ENCODE results near the gene CLSTN2.

CLSTN2 gene

DNA sequence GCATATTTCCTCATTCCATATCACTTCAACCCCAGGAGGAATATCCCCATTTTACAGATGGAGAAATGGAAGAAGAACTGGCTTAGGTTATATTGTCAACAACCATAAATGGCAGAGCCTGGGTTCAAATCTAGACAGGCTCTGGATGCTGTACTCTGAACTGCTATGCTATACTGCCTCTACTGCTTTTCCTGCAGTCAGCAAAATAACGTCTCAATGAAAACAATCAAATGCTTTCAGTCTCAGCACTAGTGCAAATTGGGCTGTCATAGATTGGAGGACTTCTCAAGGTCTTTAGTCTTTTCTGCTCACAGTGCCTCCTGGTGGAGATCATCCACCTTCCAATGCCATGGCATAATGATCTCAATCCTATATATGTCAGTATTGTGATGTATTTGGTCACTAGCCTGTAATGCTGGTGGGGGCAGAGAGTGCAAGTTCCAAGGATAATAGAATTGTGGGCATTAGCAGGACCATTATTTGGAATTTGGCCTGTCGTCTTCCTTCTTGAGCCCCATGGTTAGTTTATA, 285.0 kb downstream of the CLSTN2 start:
- Histone ChIP-seq H3K27me3 (ENCODE audit: control insufficient read depth, insufficient read depth, low read length) (no peaks in the 10 kb centered on the region), H3K4me1 (ENCODE audit: control insufficient read depth, insufficient read depth, low read length) (no peaks in the 10 kb centered on the region), H3K36me3 (ENCODE audit: control insufficient read depth, insufficient read depth, low read length) (no peaks in the 10 kb centered on the region; the same call in 1 of the 2 replicates), H3K9me3 (ENCODE audit: control insufficient read depth, insufficient read depth, low read length) (peaks cover 2% of the 10 kb centered on the region), H3K4me3 (ENCODE audit: low read length) (no peak overlapping the region), H3K27ac (ENCODE audit: low read length) (no peak overlapping the region)
- no CpG with 5 or more reads among the region's 2 CpGs for WGBS (ENCODE audit: insufficient coverage, insufficient read length)
- no peak for DNase-seq (ENCODE audit: low read depth, low spot score)

DNA sequence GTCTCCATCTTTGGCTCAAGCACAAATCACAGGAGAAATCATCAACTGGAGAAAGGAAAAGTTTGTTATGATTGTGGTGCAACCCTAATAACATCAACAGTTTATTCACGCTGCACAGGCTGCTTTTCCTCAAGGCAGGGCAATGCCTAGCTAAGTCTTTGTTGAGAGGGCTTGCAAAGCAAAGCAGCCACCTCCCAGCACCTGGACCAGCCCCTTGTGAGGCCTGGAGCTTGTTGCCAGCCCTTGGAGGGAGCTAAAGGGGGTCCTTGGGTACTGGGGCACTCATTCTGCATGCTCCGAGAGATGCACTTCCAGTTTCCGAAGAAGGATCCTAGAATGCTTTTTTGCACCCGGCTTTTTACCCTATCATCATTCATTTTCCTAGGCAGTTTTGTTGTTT, 288.2 kb downstream of the CLSTN2 start:
- H3K4me1 ChIP-seq (ENCODE audit: control insufficient read depth, insufficient read depth, low read length), result no peaks in the 10 kb centered on the region
- H3K27me3 ChIP-seq (ENCODE audit: control insufficient read depth, insufficient read depth, low read length), result no peaks in the 10 kb centered on the region
- no peak for DNase-seq (ENCODE audit: low read depth, low spot score)
- H3K27ac ChIP-seq (ENCODE audit: low read length), result no peak overlapping the region
- H3K9me3 ChIP-seq (ENCODE audit: control insufficient read depth, insufficient read depth, low read length), result no peaks in the 10 kb centered on the region
- no peak overlapping the region for H3K4me3 ChIP-seq (ENCODE audit: low read length)
- no peaks in the 10 kb centered on the region for H3K36me3 ChIP-seq (ENCODE audit: control insufficient read depth, insufficient read depth, low read length)
- no CpG with 5 or more reads among the region's 4 CpGs for WGBS (ENCODE audit: insufficient coverage, insufficient read length)

DNA sequence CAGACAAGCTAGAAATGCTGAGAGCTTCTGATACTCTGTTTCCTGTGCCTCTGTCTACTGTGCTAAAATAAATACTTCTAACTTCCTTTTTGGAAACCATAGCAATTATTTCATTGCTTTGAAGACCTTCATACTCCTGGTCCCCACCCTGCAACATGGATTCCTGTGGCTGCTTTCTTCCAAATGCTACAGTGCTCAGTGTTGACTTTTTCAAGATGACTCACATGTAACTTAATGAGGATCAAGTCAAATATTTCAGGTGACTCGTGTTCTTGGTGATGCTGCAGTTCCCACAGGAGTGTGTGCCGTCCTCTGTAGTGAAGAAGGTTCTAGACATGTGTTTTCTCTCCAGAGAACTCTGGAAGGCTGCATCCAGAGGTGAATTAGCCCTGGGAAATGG, 288.6 kb downstream of the CLSTN2 start:
- no CpG with 5 or more reads among the region's 2 CpGs for WGBS (ENCODE audit: insufficient coverage, insufficient read length)
- DNase-seq (ENCODE audit: low read depth, low spot score), result no peak
- H3K4me3 ChIP-seq (ENCODE audit: low read length), result no peak overlapping the region

DNA sequence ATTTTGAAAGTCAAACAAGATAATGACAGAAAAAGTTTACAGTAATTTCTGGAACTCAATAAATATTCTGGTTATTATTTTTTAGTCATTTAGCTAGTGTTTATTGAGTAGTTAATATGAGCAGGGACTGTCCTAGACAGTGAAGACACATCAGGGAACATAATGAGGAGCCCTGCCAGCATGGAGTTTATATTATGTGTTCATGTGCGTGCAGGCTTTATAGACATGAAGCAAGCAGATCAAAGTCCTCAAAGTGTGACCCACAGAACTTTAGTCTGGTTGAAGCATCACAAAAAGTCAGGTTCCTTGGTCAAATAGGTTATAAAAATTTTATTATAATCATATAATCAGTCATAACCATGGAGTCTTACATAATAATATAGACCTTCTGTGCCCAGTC, 289.3 kb downstream of the CLSTN2 start:
- Histone ChIP-seq H3K27ac (ENCODE audit: low read length) (no peak overlapping the region), H3K27me3 (ENCODE audit: control insufficient read depth, insufficient read depth, low read length) (no peaks in the 10 kb centered on the region), H3K4me3 (ENCODE audit: low read length) (no peak overlapping the region), H3K4me1 (ENCODE audit: control insufficient read depth, insufficient read depth, low read length) (no peaks in the 10 kb centered on the region), H3K9me3 (ENCODE audit: control insufficient read depth, insufficient read depth, low read length) (no peaks in the 10 kb centered on the region), H3K36me3 (ENCODE audit: control insufficient read depth, insufficient read depth, low read length) (no peaks in the 10 kb centered on the region)
- WGBS (ENCODE audit: insufficient coverage, insufficient read length), result no CpG with 5 or more reads among the region's 1 CpG
- DNase-seq (ENCODE audit: low read depth, low spot score), result no peak

More for the DNA sequence above, 288.6 kb downstream of the CLSTN2 start:
- no peaks in the 10 kb centered on the region for H3K27me3 ChIP-seq (ENCODE audit: control insufficient read depth, insufficient read depth, low read length)
- H3K36me3 ChIP-seq (ENCODE audit: control insufficient read depth, insufficient read depth, low read length), result no peaks in the 10 kb centered on the region
- H3K27ac ChIP-seq (ENCODE audit: low read length), result no peak overlapping the region
- no peaks in the 10 kb centered on the region for H3K4me1 ChIP-seq (ENCODE audit: control insufficient read depth, insufficient read depth, low read length)
- H3K9me3 ChIP-seq (ENCODE audit: control insufficient read depth, insufficient read depth, low read length), result no peaks in the 10 kb centered on the region

DNA sequence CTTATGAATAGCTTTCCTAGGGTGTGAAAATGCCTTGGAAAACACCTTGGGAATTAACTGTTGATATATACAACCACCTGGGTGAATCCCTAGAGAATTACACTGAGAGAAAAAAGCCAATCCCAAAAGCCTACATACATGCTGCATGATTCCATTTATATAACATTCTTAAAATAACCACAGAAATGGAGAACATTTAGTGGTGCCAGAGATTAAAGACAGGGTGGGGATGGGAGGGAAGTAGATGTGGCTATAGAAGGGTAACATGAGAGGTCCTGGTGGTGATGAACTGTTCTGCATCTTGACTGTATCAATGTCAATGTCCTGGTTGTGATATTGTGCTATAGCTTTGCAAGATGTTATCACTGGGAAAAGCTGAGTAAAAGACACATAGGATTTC, 291.0 kb downstream of the CLSTN2 start:
- no peak for DNase-seq (ENCODE audit: low read depth, low spot score)
- no peaks in the 10 kb centered on the region for H3K4me1 ChIP-seq (ENCODE audit: control insufficient read depth, insufficient read depth, low read length)
- no peaks in the 10 kb centered on the region for H3K27me3 ChIP-seq (ENCODE audit: control insufficient read depth, insufficient read depth, low read length)
- no peaks in the 10 kb centered on the region for H3K9me3 ChIP-seq (ENCODE audit: control insufficient read depth, insufficient read depth, low read length)
- no peak overlapping the region for H3K27ac ChIP-seq (ENCODE audit: low read length)
- H3K4me3 ChIP-seq (ENCODE audit: low read length), result no peak overlapping the region
- no peaks in the 10 kb centered on the region for H3K36me3 ChIP-seq (ENCODE audit: control insufficient read depth, insufficient read depth, low read length)

DNA sequence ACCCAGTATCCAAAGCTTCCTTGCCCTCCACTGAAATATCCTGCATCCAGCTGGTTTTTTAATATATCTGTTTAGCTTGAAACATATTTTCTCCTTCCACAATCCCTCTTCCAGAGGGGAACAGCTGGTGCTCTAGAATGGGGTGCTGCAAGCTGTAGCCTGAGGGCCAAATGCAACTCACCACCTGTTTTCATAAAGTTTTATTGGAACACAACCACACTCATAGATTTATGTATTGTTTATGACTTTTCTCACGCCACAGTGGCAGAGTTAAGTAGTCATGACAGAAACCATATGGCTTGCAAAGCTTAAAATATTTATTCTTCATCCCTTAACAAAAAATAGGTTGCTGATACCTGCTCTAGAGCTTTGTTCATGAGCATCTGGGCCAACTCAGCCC, 298.7 kb downstream of the CLSTN2 start:
- Histone ChIP-seq H3K36me3 (ENCODE audit: control insufficient read depth, insufficient read depth, low read length) (no peaks in the 10 kb centered on the region), H3K4me3 (ENCODE audit: low read length) (no peak overlapping the region), H3K27me3 (ENCODE audit: control insufficient read depth, insufficient read depth, low read length) (no peaks in the 10 kb centered on the region), H3K27ac (ENCODE audit: low read length) (no peak overlapping the region), H3K9me3 (ENCODE audit: control insufficient read depth, insufficient read depth, low read length) (peaks cover 2% of the 10 kb centered on the region; the same call in 1 of the 2 replicates), H3K4me1 (ENCODE audit: control insufficient read depth, insufficient read depth, low read length) (no peaks in the 10 kb centered on the region)
- no peak for DNase-seq (ENCODE audit: low read depth, low spot score)
- WGBS (ENCODE audit: insufficient coverage, insufficient read length), result no CpG with 5 or more reads among the region's 1 CpG

DNA sequence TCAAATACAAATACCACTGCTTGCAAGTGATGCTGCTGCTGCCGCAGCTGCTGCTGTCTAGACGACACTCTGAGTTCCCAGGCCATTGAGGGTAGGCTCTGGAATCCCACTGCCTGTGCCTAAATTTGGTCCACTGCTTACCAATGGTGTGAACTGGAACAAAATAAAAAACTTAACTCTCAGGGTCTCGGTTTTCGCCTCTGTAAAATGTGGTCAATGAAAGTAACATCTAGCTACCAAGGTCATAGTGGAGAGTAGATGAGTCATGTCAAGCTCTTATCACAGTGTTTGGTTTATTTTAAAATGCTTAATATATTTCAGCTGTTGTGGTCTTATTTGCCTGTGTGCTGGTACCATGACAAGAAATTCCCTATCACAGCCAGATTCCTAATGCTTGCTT, 299.3 kb downstream of the CLSTN2 start:
- no CpG with 5 or more reads among the region's 4 CpGs for WGBS (ENCODE audit: insufficient coverage, insufficient read length)
- Histone ChIP-seq H3K36me3 (ENCODE audit: control insufficient read depth, insufficient read depth, low read length) (no peaks in the 10 kb centered on the region), H3K27me3 (ENCODE audit: control insufficient read depth, insufficient read depth, low read length) (no peaks in the 10 kb centered on the region), H3K27ac (ENCODE audit: low read length) (no peak overlapping the region), H3K9me3 (ENCODE audit: control insufficient read depth, insufficient read depth, low read length) (peaks cover 2% of the 10 kb centered on the region; the same call in 1 of the 2 replicates), H3K4me1 (ENCODE audit: control insufficient read depth, insufficient read depth, low read length) (no peaks in the 10 kb centered on the region), H3K4me3 (ENCODE audit: low read length) (no peak overlapping the region)
- no peak for DNase-seq (ENCODE audit: low read depth, low spot score)

DNA sequence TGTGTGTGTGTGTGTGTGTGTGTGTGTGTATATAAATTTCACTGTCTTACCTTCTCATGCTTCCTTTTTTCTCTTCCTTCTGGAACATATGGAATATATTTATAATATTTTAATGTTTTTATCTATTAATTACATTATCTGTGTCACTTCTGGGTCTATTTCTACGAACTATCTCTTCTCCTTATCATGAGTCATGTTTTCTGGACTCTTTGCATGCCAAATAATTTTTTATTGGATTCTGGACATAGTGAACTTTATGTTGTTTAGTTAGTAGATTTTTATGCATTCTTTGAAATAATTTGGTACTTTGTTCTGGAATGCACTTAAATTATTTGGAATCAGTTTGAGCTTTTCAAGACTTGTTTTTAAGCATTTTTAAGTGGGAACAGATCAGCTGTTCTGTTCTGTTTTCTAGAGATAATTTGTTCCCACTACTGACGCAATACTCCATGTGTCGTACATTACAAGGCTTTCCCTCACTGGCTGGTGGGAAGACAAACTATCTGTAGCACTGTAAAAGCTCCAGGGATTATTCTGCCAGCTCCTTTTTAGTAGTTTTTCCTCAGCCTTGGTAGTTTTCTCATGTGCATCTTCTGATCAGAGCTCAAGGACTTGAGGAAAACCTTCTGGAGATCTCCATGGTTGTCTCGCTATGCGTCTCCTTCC, 302.0 kb downstream of the CLSTN2 start:
- H3K27ac ChIP-seq (ENCODE audit: low read length), result no peak overlapping the region
- H3K4me3 ChIP-seq (ENCODE audit: low read length), result no peak overlapping the region
- WGBS (ENCODE audit: insufficient coverage, insufficient read length), result no CpG with 5 or more reads among the region's 5 CpGs
- no peaks in the 10 kb centered on the region for H3K4me1 ChIP-seq (ENCODE audit: control insufficient read depth, insufficient read depth, low read length)
- H3K27me3 ChIP-seq (ENCODE audit: control insufficient read depth, insufficient read depth, low read length), result no peaks in the 10 kb centered on the region; the same call in 1 of the 2 replicates
- no peaks in the 10 kb centered on the region for H3K36me3 ChIP-seq (ENCODE audit: control insufficient read depth, insufficient read depth, low read length)
- H3K9me3 ChIP-seq (ENCODE audit: control insufficient read depth, insufficient read depth, low read length), result peaks cover 2% of the 10 kb centered on the region; the same call in 1 of the 2 replicates
- DNase-seq (ENCODE audit: low read depth, low spot score), result no peak

DNA sequence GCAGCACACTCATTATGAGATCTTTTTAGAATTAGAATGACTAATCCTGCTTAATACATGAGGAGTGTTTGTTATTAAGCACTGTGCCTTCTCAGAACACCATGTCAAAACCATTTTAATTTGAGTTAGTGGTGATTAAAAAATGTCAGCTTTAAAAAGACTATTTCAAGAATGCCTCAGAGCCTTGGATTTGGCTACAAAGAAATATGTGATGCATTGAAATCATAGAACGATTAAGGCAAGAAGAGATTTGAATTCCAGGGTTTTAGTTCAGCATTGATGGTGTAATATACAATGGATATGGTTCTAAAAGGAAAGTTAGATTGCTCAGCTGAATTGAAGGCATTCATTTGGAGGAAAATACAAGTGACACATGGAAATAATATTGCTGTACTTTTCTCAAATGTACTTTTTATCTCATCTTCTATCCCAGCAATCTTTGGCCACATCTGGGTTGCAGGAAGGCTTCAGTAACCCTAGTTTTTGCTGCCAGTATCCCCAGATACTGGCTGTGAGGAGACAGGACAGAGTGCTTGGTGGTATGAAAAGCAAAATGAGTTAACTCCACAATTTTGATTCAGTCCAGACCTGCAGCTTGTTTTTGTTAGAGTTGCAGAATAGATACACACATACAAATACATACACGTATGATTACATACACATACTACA, 303.8 kb downstream of the CLSTN2 start:
- no peaks in the 10 kb centered on the region for H3K4me1 ChIP-seq (ENCODE audit: control insufficient read depth, insufficient read depth, low read length)
- H3K4me3 ChIP-seq (ENCODE audit: low read length), result no peak overlapping the region
- H3K9me3 ChIP-seq (ENCODE audit: control insufficient read depth, insufficient read depth, low read length), result peaks cover 2% of the 10 kb centered on the region; the same call in 1 of the 2 replicates
- no peak overlapping the region for H3K27ac ChIP-seq (ENCODE audit: low read length)
- WGBS (ENCODE audit: insufficient coverage, insufficient read length), result no CpG with 5 or more reads among the region's 2 CpGs
- DNase-seq (ENCODE audit: low read depth, low spot score), result no peak
- H3K27me3 ChIP-seq (ENCODE audit: control insufficient read depth, insufficient read depth, low read length), result no peaks in the 10 kb centered on the region; the same call in 1 of the 2 replicates
- H3K36me3 ChIP-seq (ENCODE audit: control insufficient read depth, insufficient read depth, low read length), result no peaks in the 10 kb centered on the region

DNA sequence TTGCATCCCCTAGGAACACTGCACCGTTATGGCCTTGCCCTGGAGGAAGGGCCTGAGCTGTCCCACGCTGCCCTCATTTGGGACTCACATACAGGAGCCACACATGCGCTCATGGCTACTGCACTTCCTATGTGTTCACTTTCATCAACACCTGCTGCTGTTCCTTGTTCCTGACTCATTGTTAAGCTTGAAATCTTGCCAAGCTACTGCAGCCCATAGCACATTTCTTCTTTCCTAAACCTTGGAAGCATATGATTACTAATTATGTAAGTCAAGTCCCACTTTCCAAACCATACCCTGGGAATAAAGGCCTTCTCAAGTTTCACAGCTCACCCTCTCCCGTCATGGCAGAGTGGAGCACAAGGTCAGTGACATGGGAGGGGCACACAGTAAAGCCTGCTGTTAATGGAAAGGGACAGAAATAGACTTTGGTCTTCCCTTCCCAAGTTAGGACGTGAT, 307.9 kb downstream of the CLSTN2 start:
- Histone ChIP-seq H3K36me3 (ENCODE audit: control insufficient read depth, insufficient read depth, low read length) (no peaks in the 10 kb centered on the region), H3K4me1 (ENCODE audit: control insufficient read depth, insufficient read depth, low read length) (no peaks in the 10 kb centered on the region), H3K4me3 (ENCODE audit: low read length) (no peak overlapping the region), H3K27me3 (ENCODE audit: control insufficient read depth, insufficient read depth, low read length) (no peaks in the 10 kb centered on the region; the same call in 1 of the 2 replicates), H3K27ac (ENCODE audit: low read length) (no peak overlapping the region), H3K9me3 (ENCODE audit: control insufficient read depth, insufficient read depth, low read length) (no peaks in the 10 kb centered on the region)
- no CpG with 5 or more reads among the region's 5 CpGs for WGBS (ENCODE audit: insufficient coverage, insufficient read length)
- no peak for DNase-seq (ENCODE audit: low read depth, low spot score)

All from iPS DF 6.9 (cell line).